Ascending aorta (tissue), 2 donors: ENCODE measurements around the gene GNG4. TPM values are rescaled to one million over a fixed set of nuclear protein-coding genes. Genes with fewer than 3 reads are reported as not detected.

ENCODE experiments used
- DNase-seq, 2 donors: peaks; one replicate each; pipeline ENCODE4 v3.0.0-alpha.2; 2019; ENCODE audit warnings: low spot score in 2 of 2
- H3K27ac ChIP-seq, 2 donors: fragments of 200-600 bp; sonication (generic); one replicate each; pipeline ENCODE4 v1.5.1; 2016 to 2017; ENCODE audit warnings: mild to moderate bottlenecking in 1 of 2
- H3K27me3 ChIP-seq: fragments of 200-600 bp; sonication (generic); one replicate; pipeline ENCODE4 v1.5.1; 2017
- H3K36me3 ChIP-seq, 2 donors: fragments of 200-600 bp; sonication (generic); one replicate each; pipeline ENCODE4 v1.5.1; 2016
- H3K4me1 ChIP-seq, 2 donors: fragments of 200-600 bp; sonication (generic); one replicate each; pipeline ENCODE4 v1.5.1; 2016 to 2017; ENCODE audit warnings: mild to moderate bottlenecking in 1 of 2
- H3K4me3 ChIP-seq, 2 donors: fragments of 200-600 bp; sonication (generic); one replicate each; pipeline ENCODE4 v1.5.1; 2016 to 2017; ENCODE audit warnings: mild to moderate bottlenecking in 1 of 2
- H3K9me3 ChIP-seq, 2 donors: fragments of 200-600 bp; sonication (generic); one replicate each; pipeline ENCODE4 v1.5.1; 2016
- CTCF ChIP-seq, 3 experiments: fragments of 200-600 bp in 2 of 3; fragments of 450-650 bp in 1 of 3; sonication (generic) in 2 of 3; IDR thresholded peaks; one replicate each; pipeline ENCODE4 v1.5.1; 2016 to 2019; ENCODE audit warnings: antibody characterized with exemption in 3 of 3, mild to moderate bottlenecking in 1 of 3, moderate library complexity in 1 of 3
- intact Hi-C: fragments of 100-400 bp; cut with DNase I; formaldehyde crosslinking; loops from one replicate; pipeline ENCODE4 v1.15.1; 2023
- total RNA-seq: library from RNA; depleted of rRNA; stranded (reverse); fragments of >200 nt; gene quantifications from one replicate; pipeline ENCODE4 v1.1.0, GENCODE V29; 2016

Gene GNG4
- total RNA-seq, 1 donor from 2014 or later, result not detected

GRCh38 chr1:235637756-235638534 is 11.6 kb downstream of the GNG4 start:
- Histone ChIP-seq H3K4me3 (no peak overlapping the region), H3K27ac (no peak overlapping the region), H3K9me3 (no peaks in the 10 kb centered on the region), H3K36me3 (no peaks in the 10 kb centered on the region), H3K4me1 (no peaks in the 10 kb centered on the region), H3K27me3 (no peaks in the 10 kb centered on the region)
- peak in 1 of 2 donors; percentile 42 for DNase-seq
- intact Hi-C loops, result no loop called here
- TF ChIP-seq CTCF (IDR thresholded peaks at IDR 0.05), result no peak

- intact Hi-C loops, result no loop called here
- Histone ChIP-seq H3K27ac (no peak overlapping the region), H3K4me1 (peaks cover 0 to 3% of the 10 kb centered on the region in 2 donors), H3K27me3 (no peaks in the 10 kb centered on the region), H3K36me3 (no peaks in the 10 kb centered on the region), H3K4me3 (no peak overlapping the region), H3K9me3 (no peaks in the 10 kb centered on the region)
- no peak for DNase-seq
- TF ChIP-seq CTCF (IDR thresholded peaks at IDR 0.05), result no peak
These were observed 13.5 kb downstream of the GNG4 start for GRCh38 chr1:235635938-235636662.

GRCh38 chr1:235632506-235633401 is 16.8 kb downstream of the GNG4 start:
- TF ChIP-seq CTCF (IDR thresholded peaks at IDR 0.05), result no peak
- no peak for DNase-seq
- H3K4me3 ChIP-seq, result peak overlapping the region; percentile 31 to 40
- intact Hi-C loops, result no loop called here
- H3K9me3 ChIP-seq, result no peaks in the 10 kb centered on the region
- H3K27me3 ChIP-seq, result no peaks in the 10 kb centered on the region
- no peak overlapping the region for H3K27ac ChIP-seq
- no peaks in the 10 kb centered on the region for H3K36me3 ChIP-seq
- peaks cover 0 to 3% of the 10 kb centered on the region in 2 donors for H3K4me1 ChIP-seq

GRCh38 chr1:235631816-235632215 is 17.8 kb downstream of the GNG4 start:
- Histone ChIP-seq H3K9me3 (no peaks in the 10 kb centered on the region), H3K4me3 (no peak overlapping the region), H3K27me3 (no peaks in the 10 kb centered on the region), H3K4me1 (peaks cover 0 to 3% of the 10 kb centered on the region in 2 donors), H3K36me3 (no peaks in the 10 kb centered on the region), H3K27ac (no peak overlapping the region)
- intact Hi-C loops, result no loop called here
- DNase-seq, result no peak
- TF ChIP-seq CTCF (IDR thresholded peaks at IDR 0.05), result no peak

GRCh38 chr1:235628316-235629005 is 21.1 kb downstream of the GNG4 start:
- intact Hi-C loops, result no loop called here
- no peak for TF ChIP-seq CTCF (IDR thresholded peaks at IDR 0.05)
- H3K27me3 ChIP-seq, result no peaks in the 10 kb centered on the region
- no peak for DNase-seq
- H3K36me3 ChIP-seq, result no peaks in the 10 kb centered on the region
- H3K4me3 ChIP-seq, result no peak overlapping the region
- H3K4me1 ChIP-seq, result peaks cover 0 to 3% of the 10 kb centered on the region in 2 donors
- no peak overlapping the region for H3K27ac ChIP-seq
- no peaks in the 10 kb centered on the region for H3K9me3 ChIP-seq
